Testis (tissue), 5 donors: ENCODE measurements around the gene FOCAD. TPM values are rescaled to one million over a fixed set of nuclear protein-coding genes. Genes with fewer than 3 reads are reported as not detected.
A peak's percentile ranks its signal among the peaks of the same experiment; 100 is the strongest.

ENCODE experiments used
- DNase-seq: peaks from one replicate; pipeline ENCODE4 v3.0.0-alpha.2; 2019
- H3K27ac ChIP-seq, 2 donors: fragments of 200-600 bp; sonication (generic); one replicate each; pipeline ENCODE4 v1.5.1; 2019
- H3K27me3 ChIP-seq: fragments of 200-600 bp; sonication (generic); one replicate; pipeline ENCODE4 v1.5.1; 2019
- H3K36me3 ChIP-seq: fragments of 200-600 bp; sonication (generic); one replicate; pipeline ENCODE4 v1.5.1; 2017; ENCODE audit warnings: low read depth; ENCODE audit errors: missing control alignments
- H3K4me1 ChIP-seq: fragments of 200-600 bp; sonication (generic); one replicate; pipeline ENCODE4 v1.5.1; 2019
- H3K4me3 ChIP-seq, 2 donors: fragments of 200-600 bp; sonication (generic); one replicate each; pipeline ENCODE4 v1.5.1; 2017 to 2019
- H3K9me3 ChIP-seq: fragments of 200-600 bp; sonication (generic); one replicate; pipeline ENCODE4 v1.5.1; 2017
- POLR2A ChIP-seq: fragments of 450-650 bp; IDR thresholded peaks from one replicate; pipeline ENCODE4 v1.6.1; 2017; ENCODE audit warnings: antibody characterized with exemption, mild to moderate bottlenecking, moderate library complexity
- WGBS, 2 donors: methylation state at CpG; one replicate each; pipeline ENCODE4 v1.1.5; 2018; 5-methylcytosine and 5-hydroxymethylcytosine counted together
- intact Hi-C: fragments of 100-400 bp; cut with DNase I; formaldehyde crosslinking; loops from one replicate; pipeline ENCODE4 v1.15.1; 2023; ENCODE audit warnings: low total_unique reads
- long read RNA-seq, 2 donors: transcript quantifications; one replicate each; lab custom pipeline, GENCODE V29; 2026
- polyA plus RNA-seq: library from polyadenylated mRNA; stranded (reverse); fragments of 350-450 nt; fragmentation: Illumina TruSeq; extraction: RNeasy Lipid Tissue Mini Kit (QIAGEN cat#74804); gene quantifications from one replicate; pipeline ENCODE4 v1.2.3, GENCODE V29; 2014; ENCODE audit warnings: low read depth, low replicate concordance; ENCODE audit not compliant: insufficient read depth
- total RNA-seq, 2 donors: library from RNA; depleted of rRNA; stranded (reverse); fragments of >200 nt; gene quantifications; one replicate each; pipeline ENCODE4 v1.2.3, GENCODE V29; 2016
- TF ChIP-seq, protein P1 (sequence below), 3 experiments: fragments of 450-650 bp in 2 of 3; fragments of 200-600 bp in 1 of 3; sonication (generic) in 1 of 3; IDR thresholded peaks; one replicate each; pipeline ENCODE4 v1.5.1; 2016 to 2019; ENCODE audit warnings: antibody characterized with exemption in 3 of 3, mild to moderate bottlenecking in 2 of 3, moderate library complexity in 1 of 3

Gene FOCAD, protein sequence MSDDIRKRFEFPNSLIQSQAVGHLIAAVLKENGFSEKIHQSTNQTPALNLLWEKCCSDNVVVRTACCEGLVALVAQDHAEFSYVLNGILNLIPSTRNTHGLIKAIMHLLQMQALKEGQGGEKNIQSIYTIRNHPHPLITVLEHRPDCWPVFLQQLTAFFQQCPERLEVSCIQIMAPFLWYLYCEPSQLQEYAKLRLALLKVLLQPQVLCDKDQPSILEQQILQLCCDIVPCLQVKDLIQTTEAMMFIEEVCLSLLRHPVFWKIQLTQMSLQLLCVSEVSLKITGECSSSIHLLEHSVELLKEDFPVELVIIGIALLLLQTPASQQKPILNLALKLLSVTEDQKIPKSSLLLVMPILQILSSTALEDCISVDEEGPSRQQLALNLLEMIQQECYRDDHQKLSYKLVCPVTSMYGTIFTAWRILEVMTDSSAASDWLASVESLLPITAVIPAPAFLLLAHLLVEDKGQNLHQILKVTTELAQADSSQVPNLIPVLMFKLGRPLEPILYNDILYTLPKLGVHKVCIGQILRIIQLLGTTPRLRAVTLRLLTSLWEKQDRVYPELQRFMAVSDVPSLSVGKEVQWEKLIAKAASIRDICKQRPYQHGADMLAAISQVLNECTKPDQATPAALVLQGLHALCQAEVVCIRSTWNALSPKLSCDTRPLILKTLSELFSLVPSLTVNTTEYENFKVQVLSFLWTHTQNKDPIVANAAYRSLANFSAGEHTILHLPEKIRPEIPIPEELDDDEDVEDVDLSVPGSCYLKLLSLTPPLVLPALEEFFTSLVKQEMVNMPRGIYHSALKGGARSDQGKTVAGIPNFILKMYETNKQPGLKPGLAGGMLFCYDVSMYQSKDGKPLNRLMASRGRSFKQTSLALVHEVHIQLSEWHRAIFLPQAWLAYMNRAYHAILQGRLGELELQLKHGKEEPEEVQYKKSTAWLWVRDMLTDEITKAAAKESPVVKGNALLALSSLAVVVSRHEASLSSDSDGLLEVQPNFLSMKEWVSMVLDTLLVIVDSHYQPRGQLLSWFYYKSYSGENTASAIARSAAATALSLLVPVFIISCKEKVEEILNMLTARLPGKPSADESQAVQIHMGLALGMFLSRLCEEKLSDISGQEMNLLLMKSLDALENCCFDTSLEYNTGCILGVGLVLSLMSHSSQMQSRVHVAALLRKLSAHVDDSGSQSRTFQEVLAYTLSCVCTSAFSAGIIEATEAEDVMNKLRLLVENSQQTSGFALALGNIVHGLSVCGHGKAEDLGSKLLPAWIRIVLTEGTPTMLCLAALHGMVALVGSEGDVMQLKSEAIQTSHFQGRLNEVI (N-terminal part only)
- total RNA-seq (10 to 100 TPM; 38.7 to 45.4 TPM), polyA plus RNA-seq (26.6 TPM)
- long read RNA-seq, donor 1, partial matches to known transcripts = 0 of 2 reads
- long read RNA-seq, donor 1, other reads (novel, unspliced or antisense) = 0 of 2 reads
- long read RNA-seq, donor 2, partial matches to known transcripts = 17 of 17 reads
- long read RNA-seq, donor 2, other reads (novel, unspliced or antisense) = 0 of 17 reads

DNA sequence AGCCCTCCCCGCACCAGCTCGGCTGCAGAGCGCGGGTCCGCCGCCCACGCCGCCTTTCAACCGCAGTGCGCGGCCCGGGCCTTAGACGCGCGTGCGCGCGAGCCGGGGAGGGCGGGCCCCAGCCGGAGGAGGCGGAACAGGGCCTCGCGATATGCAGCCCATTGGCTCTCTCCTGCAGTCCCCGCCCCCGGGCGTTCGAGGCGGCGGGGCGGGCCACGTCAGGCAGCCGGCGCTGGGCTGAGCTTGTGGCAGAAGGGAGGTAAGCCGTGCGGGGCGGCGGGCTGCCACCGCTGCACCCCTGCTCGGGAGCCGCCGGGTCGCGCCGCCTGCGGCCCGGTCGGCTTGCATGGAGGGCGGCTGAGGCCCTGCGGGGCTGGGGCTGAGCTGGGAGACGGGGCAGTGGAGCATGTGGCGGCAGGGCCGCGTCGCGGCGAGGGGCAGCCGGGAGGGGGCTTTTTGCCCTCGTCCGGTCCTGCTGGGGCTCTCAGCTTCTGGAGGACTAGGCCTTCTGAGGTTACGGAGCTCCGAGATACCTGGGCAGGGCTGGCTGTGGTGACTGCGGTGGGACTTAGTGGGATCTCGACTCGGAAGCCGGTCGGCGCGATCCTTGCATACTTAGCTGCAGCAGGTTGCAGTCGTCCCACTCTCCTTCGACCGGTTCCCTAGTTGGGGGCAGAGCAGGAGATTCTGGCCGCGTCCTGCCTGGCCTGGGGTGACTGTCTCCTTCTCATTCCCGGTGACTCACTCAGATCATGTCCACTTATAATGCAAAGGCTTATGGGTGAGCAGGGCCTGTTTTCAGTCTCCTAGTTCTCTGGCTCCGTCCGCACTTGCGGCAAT lies at the start of gene FOCAD:
TSS of gene FOCAD (plus strand) at position 225 of the 840 bp plus-strand sequence. CDS start 31,095 bp downstream, outside the sequence.
- intact Hi-C loops = no loop called here

DNA sequence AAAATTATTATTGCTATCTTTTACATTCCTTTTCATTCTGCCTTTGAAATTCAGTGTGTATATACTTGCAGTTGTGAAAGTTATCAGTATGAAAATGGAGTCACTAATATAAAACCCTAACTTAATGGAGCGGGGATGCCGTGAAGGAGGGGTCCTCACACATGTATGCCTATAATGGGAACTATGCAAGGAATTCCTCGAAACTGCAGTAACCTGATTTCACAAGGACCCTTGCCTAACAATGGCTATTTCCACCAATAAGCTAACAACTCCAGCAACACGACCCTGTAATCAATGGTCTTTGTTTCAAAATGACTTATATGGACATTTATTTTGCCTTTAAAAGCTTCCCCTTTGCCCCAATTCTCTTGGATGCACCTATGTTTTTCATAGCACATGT lies 49.2 kb upstream of the FOCAD start:
- Histone ChIP-seq H3K27ac (no peak overlapping the region), H3K9me3 (no peaks in the 10 kb centered on the region), H3K4me1 (no peaks in the 10 kb centered on the region), H3K27me3 (no peaks in the 10 kb centered on the region), H3K4me3 (no peak overlapping the region), H3K36me3 (no peaks in the 10 kb centered on the region)
- DNase-seq = no peak
- intact Hi-C loops = loop anchor here (10.0 kb wide), 1 partner anchor 710 kb away; no protein-coding TSS in a partner anchor
- 78 to 79% methylated on average over 4 of the region's 4 CpGs for WGBS, 2 donors
- TF ChIP-seq POLR2A = no peak
- TF ChIP-seq, protein P1, sequence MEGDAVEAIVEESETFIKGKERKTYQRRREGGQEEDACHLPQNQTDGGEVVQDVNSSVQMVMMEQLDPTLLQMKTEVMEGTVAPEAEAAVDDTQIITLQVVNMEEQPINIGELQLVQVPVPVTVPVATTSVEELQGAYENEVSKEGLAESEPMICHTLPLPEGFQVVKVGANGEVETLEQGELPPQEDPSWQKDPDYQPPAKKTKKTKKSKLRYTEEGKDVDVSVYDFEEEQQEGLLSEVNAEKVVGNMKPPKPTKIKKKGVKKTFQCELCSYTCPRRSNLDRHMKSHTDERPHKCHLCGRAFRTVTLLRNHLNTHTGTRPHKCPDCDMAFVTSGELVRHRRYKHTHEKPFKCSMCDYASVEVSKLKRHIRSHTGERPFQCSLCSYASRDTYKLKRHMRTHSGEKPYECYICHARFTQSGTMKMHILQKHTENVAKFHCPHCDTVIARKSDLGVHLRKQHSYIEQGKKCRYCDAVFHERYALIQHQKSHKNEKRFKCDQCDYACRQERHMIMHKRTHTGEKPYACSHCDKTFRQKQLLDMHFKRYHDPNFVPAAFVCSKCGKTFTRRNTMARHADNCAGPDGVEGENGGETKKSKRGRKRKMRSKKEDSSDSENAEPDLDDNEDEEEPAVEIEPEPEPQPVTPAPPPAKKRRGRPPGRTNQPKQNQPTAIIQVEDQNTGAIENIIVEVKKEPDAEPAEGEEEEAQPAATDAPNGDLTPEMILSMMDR (IDR thresholded peaks at IDR 0.05) = no peak

More for the DNA sequence above, at the start of gene FOCAD:
- H3K27me3 ChIP-seq = no peaks in the 10 kb centered on the region
- no peaks in the 10 kb centered on the region for H3K36me3 ChIP-seq
- DNase-seq = peak; percentile 97
- TF ChIP-seq POLR2A = peak; percentile 75
- TF ChIP-seq, protein P1 (IDR thresholded peaks at IDR 0.05) = peak in 1 of 3 experiments; percentile 9
- H3K27ac ChIP-seq = peak within 1 kb of the TSS; percentile 62 to 87
- H3K4me1 ChIP-seq = no peaks in the 10 kb centered on the region
- WGBS, 2 donors = 0% methylated on average over 17 to 61 of the region's 78 CpGs
- H3K4me3 ChIP-seq = peak within 1 kb of the TSS; percentile 79 to 92
- no peaks in the 10 kb centered on the region for H3K9me3 ChIP-seq

DNA sequence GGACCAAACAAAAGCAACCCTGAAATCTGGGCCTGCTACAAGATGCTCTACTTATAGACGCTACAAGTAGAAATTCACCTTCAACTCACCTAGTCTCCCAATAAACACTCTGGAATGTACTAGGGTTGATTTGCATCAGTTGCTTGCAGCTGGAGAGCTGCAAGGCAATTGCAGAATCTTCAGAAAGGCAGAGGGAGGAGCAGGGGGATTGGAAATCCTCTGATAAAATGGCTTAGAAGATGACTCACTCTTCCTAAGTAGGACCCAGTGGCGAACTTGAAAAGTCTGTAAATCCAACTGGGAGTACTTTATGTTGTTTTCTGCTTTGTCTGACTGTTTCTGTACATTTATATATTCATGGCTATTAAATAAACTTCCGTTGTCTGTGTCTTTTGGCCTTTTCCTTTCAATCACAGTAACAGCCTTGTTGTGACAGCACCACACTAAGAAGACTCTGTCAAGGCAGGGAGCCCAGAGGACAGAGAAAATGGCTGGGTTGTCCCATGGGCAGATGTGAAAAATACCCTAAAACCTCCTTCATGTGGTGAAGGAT lies 47.1 kb upstream of the FOCAD start:
- no peaks in the 10 kb centered on the region for H3K4me1 ChIP-seq
- H3K4me3 ChIP-seq = no peak overlapping the region
- no peak for DNase-seq
- H3K27me3 ChIP-seq = no peaks in the 10 kb centered on the region
- WGBS, 2 donors = 83 to 89% methylated on average over 3 of the region's 3 CpGs
- intact Hi-C loops = loop anchor here (10.0 kb wide), 1 partner anchor 712 kb away; no protein-coding TSS in a partner anchor
- H3K36me3 ChIP-seq = no peaks in the 10 kb centered on the region
- TF ChIP-seq, protein P1 (IDR thresholded peaks at IDR 0.05) = no peak
- no peak for TF ChIP-seq POLR2A
- H3K9me3 ChIP-seq = no peaks in the 10 kb centered on the region
- no peak overlapping the region for H3K27ac ChIP-seq
